Right lobe of liver (tissue), 6 donors: ENCODE data around the gene DSTYK. TPM values are rescaled to one million over a fixed set of nuclear protein-coding genes. Genes with fewer than 3 reads are reported as not detected.

Experiments used
- ATAC-seq, 4 donors: fragments of 200-7000 bp; cut with Tn5 transposase; one replicate each; pipeline ENCODE4 v1.9.1; 2020; ENCODE audit warnings: mild to moderate bottlenecking in 4 of 4, moderate library complexity in 4 of 4
- DNase-seq, 3 donors: peaks; one replicate each; pipeline ENCODE4 v3.0.0-alpha.2; 2020
- H3K27ac ChIP-seq, 3 donors: fragments of 200-600 bp; one replicate each; pipeline ENCODE4 v1.8.0; 2022
- H3K27me3 ChIP-seq, 2 donors: fragments of 200-600 bp; one replicate each; pipeline ENCODE4 v1.8.0; 2022
- H3K36me3 ChIP-seq, 4 donors: fragments of 200-600 bp; sonication (generic) in 1 of 4; one replicate each; pipeline versions ENCODE4 v1.5.1 to v1.8.0; 2017 to 2022; ENCODE audit warnings: control low read depth in 1 of 4
- H3K4me1 ChIP-seq, 4 donors: fragments of 200-600 bp; sonication (generic) in 1 of 4; one replicate each; pipeline versions ENCODE4 v1.5.1 to v1.8.0; 2017 to 2022; ENCODE audit warnings: control low read depth in 1 of 4
- H3K4me3 ChIP-seq, 3 donors: fragments of 200-600 bp; one replicate each; pipeline ENCODE4 v1.8.0; 2022
- H3K9me3 ChIP-seq, 4 donors: fragments of 200-600 bp; sonication (generic) in 1 of 4; one replicate each; pipeline versions ENCODE4 v1.5.1 to v1.8.0; 2017 to 2022; ENCODE audit warnings: control low read depth in 1 of 4
- POLR2A ChIP-seq: fragments of 450-650 bp; IDR thresholded peaks from one replicate; pipeline ENCODE4 v1.6.1; 2017; ENCODE audit warnings: antibody characterized with exemption, mild to moderate bottlenecking
- WGBS: methylation state at CpG from one replicate; pipeline ENCODE4 v1.1.6; 2018; ENCODE audit warnings: low coverage, low lambda C conversion rate; ENCODE audit not compliant: insufficient coverage; ENCODE audit errors: missing lambda C conversion rate; 5-methylcytosine and 5-hydroxymethylcytosine counted together
- intact Hi-C, 2 donors: fragments of 100-400 bp; cut with DNase I; formaldehyde crosslinking; loops; one replicate each; pipeline versions ENCODE4 v1.11.2 to v1.14.1; 2022
- total RNA-seq, 6 experiments: library from RNA; depleted of rRNA in 2 of 6; stranded (reverse); fragments of >200 nt in 2 of 6; fragmentation: NEBNext Ultra II Directional in 3 of 6; extraction: Animal tissue kit (Norgen Biotek cat#: 25700) in 3 of 6; gene quantifications; one replicate each; pipeline versions ENCODE4 v1.1.0 to v1.2.4, GENCODE V29; 2016 to 2023
- TF ChIP-seq, protein P1 (sequence below), 4 donors: fragments of 200-600 bp in 3 of 4; fragments of 450-650 bp in 1 of 4; IDR thresholded peaks; one replicate each; pipeline versions ENCODE4 v1.5.1 to v1.8.0; 2016 to 2022; ENCODE audit warnings: antibody characterized with exemption in 4 of 4, mild to moderate bottlenecking in 2 of 4
- donor health status: DM: no; HTN: yes; CAD: no.
- donor health status: DM: no; HTN: no; CAD: no.
- donor health status: DM: no; HTN: no; CAD: no.
- donor health status: DM: no; HTN: yes; CAD: no.
- donor health status: DM: no; HTN: yes; CAD: no.

DSTYK gene
- total RNA-seq, 6 experiments from 2014 or later, result 2.5 to 2.9 (median 2.6) TPM

DNA sequence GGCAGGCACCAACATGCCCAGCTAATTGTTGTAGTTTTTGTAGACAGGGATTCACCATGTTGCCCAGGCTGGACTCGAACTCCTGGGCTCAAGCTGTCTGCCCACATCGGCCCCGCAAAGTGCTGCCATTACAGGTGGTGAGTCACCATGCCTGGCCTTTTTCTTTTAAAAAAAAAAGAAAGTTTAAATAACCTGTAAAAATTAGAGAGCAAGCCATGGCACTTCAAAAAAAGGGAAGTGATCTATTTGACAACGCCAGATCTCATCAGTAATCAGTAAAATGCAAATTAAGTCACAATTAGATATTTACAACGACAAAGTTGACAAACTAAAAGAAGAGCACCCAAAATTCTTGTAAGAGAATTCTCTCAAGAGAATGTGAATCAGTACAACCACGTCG lies 86.8 kb downstream of the DSTYK start:
- Histone ChIP-seq H3K27me3 (no peaks in the 10 kb centered on the region), H3K36me3 (no peaks in the 10 kb centered on the region), H3K27ac (no peak overlapping the region), H3K4me1 (peaks cover 0 to 25% (median 7%) of the 10 kb centered on the region in 4 donors), H3K4me3 (no peak overlapping the region), H3K9me3 (no peaks in the 10 kb centered on the region)
- WGBS, result 79% methylated on average over 7 of the region's 7 CpGs
- TF ChIP-seq, protein P1, sequence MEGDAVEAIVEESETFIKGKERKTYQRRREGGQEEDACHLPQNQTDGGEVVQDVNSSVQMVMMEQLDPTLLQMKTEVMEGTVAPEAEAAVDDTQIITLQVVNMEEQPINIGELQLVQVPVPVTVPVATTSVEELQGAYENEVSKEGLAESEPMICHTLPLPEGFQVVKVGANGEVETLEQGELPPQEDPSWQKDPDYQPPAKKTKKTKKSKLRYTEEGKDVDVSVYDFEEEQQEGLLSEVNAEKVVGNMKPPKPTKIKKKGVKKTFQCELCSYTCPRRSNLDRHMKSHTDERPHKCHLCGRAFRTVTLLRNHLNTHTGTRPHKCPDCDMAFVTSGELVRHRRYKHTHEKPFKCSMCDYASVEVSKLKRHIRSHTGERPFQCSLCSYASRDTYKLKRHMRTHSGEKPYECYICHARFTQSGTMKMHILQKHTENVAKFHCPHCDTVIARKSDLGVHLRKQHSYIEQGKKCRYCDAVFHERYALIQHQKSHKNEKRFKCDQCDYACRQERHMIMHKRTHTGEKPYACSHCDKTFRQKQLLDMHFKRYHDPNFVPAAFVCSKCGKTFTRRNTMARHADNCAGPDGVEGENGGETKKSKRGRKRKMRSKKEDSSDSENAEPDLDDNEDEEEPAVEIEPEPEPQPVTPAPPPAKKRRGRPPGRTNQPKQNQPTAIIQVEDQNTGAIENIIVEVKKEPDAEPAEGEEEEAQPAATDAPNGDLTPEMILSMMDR (IDR thresholded peaks at IDR 0.05), result no peak
- TF ChIP-seq POLR2A, result no peak
- DNase-seq, result no peak
- ATAC-seq, result no peak
- intact Hi-C loops, result no loop called here

DNA sequence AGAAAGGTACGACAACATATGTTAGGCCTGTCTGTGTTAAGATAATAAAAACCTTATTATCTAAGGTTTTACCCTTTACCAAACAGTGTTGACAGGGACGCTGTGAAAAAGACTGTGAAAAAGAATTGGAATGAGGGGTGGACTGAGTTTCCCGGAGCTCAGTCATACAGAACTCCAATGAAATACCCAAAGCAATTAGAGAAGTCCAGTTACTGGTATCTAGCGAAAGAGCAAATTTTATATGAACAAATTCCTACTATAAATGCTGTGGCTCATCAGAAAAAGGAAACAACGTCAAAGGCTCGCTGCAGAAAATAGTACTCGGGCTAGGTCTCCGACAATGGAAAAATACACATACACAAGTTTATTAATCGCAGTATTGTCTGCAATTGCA lies 89.0 kb downstream of the DSTYK start:
- WGBS, result 20% methylated on average over 9 of the region's 9 CpGs
- H3K4me1 ChIP-seq, result peaks cover 0 to 24% (median 10%) of the 10 kb centered on the region in 4 donors
- no peaks in the 10 kb centered on the region for H3K9me3 ChIP-seq
- no peak for TF ChIP-seq POLR2A
- TF ChIP-seq, protein P1 (IDR thresholded peaks at IDR 0.05), result no peak
- peak; percentile 7 to 33 (median 15) for ATAC-seq
- H3K27ac ChIP-seq, result peak overlapping the region; percentile 95 to 100 (median 96)
- no peaks in the 10 kb centered on the region for H3K27me3 ChIP-seq
- H3K4me3 ChIP-seq, result peak overlapping the region; percentile 84 to 92 (median 86)
- intact Hi-C loops, result no loop called here
- H3K36me3 ChIP-seq, result peaks cover 0 to 7% (median 1%) of the 10 kb centered on the region in 4 donors
- DNase-seq, result no peak

- H3K4me1 ChIP-seq, result peaks cover 0 to 24% (median 10%) of the 10 kb centered on the region in 4 donors
- DNase-seq (peak; percentile 92 to 96 (median 96)), ATAC-seq (peak; percentile 99 to 100 (median 100))
- under 1% methylated on average over 35 of the region's 46 CpGs for WGBS
- intact Hi-C loops, result no loop called here
- H3K27me3 ChIP-seq, result no peaks in the 10 kb centered on the region
- H3K9me3 ChIP-seq, result no peaks in the 10 kb centered on the region
- H3K36me3 ChIP-seq, result peaks cover 0 to 9% (median 1%) of the 10 kb centered on the region in 4 donors
- peak within 1 kb of the TSS; percentile 95 to 100 (median 96) for H3K27ac ChIP-seq
- peak; percentile 64 for TF ChIP-seq POLR2A
- TF ChIP-seq, protein P1 (IDR thresholded peaks at IDR 0.05), result peak; percentile 45 to 72 (median 70)
- H3K4me3 ChIP-seq, result peak within 1 kb of the TSS; percentile 84 to 92 (median 86)
Observed at GRCh38 chr1:205121660-205122488, 89.6 kb downstream of the DSTYK start, which contains the start of gene RBBP5. Gene RBBP5, minus strand, starts transcription at chr1:205121978. Its CDS starts 105 bp downstream, at chr1:205121873.

DNA sequence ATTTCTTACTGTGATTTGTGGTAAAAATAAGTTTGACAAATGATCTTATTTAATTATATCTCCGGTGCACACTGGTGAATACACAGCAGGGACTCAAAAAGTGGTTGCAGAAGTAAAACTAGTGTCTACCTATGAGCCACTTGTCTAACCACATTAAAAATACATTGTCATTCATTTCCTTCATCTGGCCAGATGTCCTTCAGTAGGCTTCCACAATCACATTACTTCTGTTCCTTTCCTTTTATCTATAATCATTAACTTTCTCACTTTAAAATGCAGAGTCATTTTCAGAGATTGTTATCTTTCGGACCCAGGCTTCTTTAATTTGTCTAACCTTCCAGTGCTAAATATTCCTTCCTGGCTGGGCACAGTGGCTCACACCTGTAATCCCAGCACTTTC lies 92.8 kb downstream of the DSTYK start:
- H3K27ac ChIP-seq, result no peak overlapping the region
- ATAC-seq (no peak), DNase-seq (no peak)
- H3K27me3 ChIP-seq, result no peaks in the 10 kb centered on the region
- no peak for TF ChIP-seq POLR2A
- TF ChIP-seq, protein P1 (IDR thresholded peaks at IDR 0.05), result no peak
- peaks cover 0 to 24% (median 10%) of the 10 kb centered on the region in 4 donors for H3K4me1 ChIP-seq
- no peaks in the 10 kb centered on the region for H3K9me3 ChIP-seq
- intact Hi-C loops, result no loop called here
- H3K4me3 ChIP-seq, result no peak overlapping the region
- peaks cover 0 to 18% (median 4%) of the 10 kb centered on the region in 4 donors for H3K36me3 ChIP-seq
- 39% methylated on average over 2 of the region's 2 CpGs for WGBS
